SU-DHL-6 (cell line): ENCODE results near the gene PCDHGA12.
"Not testable (repeated sequence)": the region's sequence is repeated elsewhere in the genome, so short reads cannot be mapped to it uniquely, and the experiment has no call there.

ENCODE experiments used
- CTCF ChIP-seq: fragments of 200-600 bp; sonication (generic); IDR thresholded peaks from one replicate; pipeline ENCODE4 v1.5.1; 2017; ENCODE audit warnings: antibody characterized with exemption, mild to moderate bottlenecking, low read length, moderate library complexity; ENCODE audit not compliant: insufficient read depth, poor library complexity, severe bottlenecking
- EZH2phosphoT487 ChIP-seq: fragments of 200-600 bp; sonication (generic), shearing (Covaris generic); conservative IDR thresholded peaks from 2 replicates; pipeline ENCODE4 v1.6.1; 2018; ENCODE audit warnings: mild to moderate bottlenecking, antibody characterized with exemption, low read length, moderate library complexity, mixed read lengths

- not testable (repeated sequence) for TF ChIP-seq CTCF, EZH2phosphoT487
Measured at GRCh38 chr5:141432726-141433125, 2.4 kb downstream of the PCDHGA12 start.
